Activated CD8-positive, alpha-beta memory T cell treated with anti-CD3 and anti-CD28 coated beads, Interleukin-2, amount 50 U/mL, for 4 hours (primary cell): ENCODE data around the gene CAND2.

Experiments used
- DNase-seq: peaks from one replicate; pipeline ENCODE4 v3.0.0-alpha.2; 2020

Gene CAND2

GRCh38 chr3:12808587-12808986 is 12.1 kb downstream of the CAND2 start:
- no peak for DNase-seq

- no peak for DNase-seq
Observed at GRCh38 chr3:12809001-12809400, 12.5 kb downstream of the CAND2 start.

- no peak for DNase-seq
Observed at GRCh38 chr3:12809435-12809834, 13.0 kb downstream of the CAND2 start.

GRCh38 chr3:12810013-12810780 is 13.7 kb downstream of the CAND2 start:
- peak; percentile 96 for DNase-seq

- DNase-seq = no peak
Observed at GRCh38 chr3:12810961-12811360, 14.5 kb downstream of the CAND2 start.

GRCh38 chr3:12812812-12813211 is 16.3 kb downstream of the CAND2 start:
- no peak for DNase-seq

GRCh38 chr3:12813967-12814366 is 17.5 kb downstream of the CAND2 start:
- no peak for DNase-seq

- no peak for DNase-seq
Observed at GRCh38 chr3:12815078-12815477, 18.6 kb downstream of the CAND2 start.

GRCh38 chr3:12815719-12816118 is 19.2 kb downstream of the CAND2 start:
- no peak for DNase-seq

- no peak for DNase-seq
Observed at GRCh38 chr3:12816521-12817342, 20.3 kb downstream of the CAND2 start.

- DNase-seq = no peak
Observed at GRCh38 chr3:12817343-12817710, 20.8 kb downstream of the CAND2 start.

- no peak for DNase-seq
Observed at GRCh38 chr3:12818273-12818672, 21.8 kb downstream of the CAND2 start.

GRCh38 chr3:12818773-12819172 is 22.3 kb downstream of the CAND2 start:
- DNase-seq = no peak

GRCh38 chr3:12822725-12823373 is 26.4 kb downstream of the CAND2 start:
- no peak for DNase-seq

- no peak for DNase-seq
Observed at GRCh38 chr3:12824299-12824698, 27.8 kb downstream of the CAND2 start.

- no peak for DNase-seq
Observed at GRCh38 chr3:12825156-12825555, 28.7 kb downstream of the CAND2 start.

GRCh38 chr3:12828751-12829150 is 32.3 kb downstream of the CAND2 start:
- DNase-seq = no peak

- DNase-seq = no peak
Observed at GRCh38 chr3:12829404-12829803, 32.9 kb downstream of the CAND2 start.

- no peak for DNase-seq
Observed at GRCh38 chr3:12829886-12830784, 33.7 kb downstream of the CAND2 start.

- no peak for DNase-seq
Observed at GRCh38 chr3:12830785-12831156, 34.3 kb downstream of the CAND2 start.

GRCh38 chr3:12831301-12831866 is 34.9 kb downstream of the CAND2 start:
- DNase-seq = no peak
